Heart right ventricle (tissue), 16 donors: ENCODE results near the gene USF1. TPM values are rescaled to one million over a fixed set of nuclear protein-coding genes. Genes with fewer than 3 reads are reported as not detected.

Experiments
- ATAC-seq, 8 donors: fragments of 200-7000 bp; cut with Tn5 transposase; one replicate each; pipeline ENCODE4 v1.9.1; 2020; ENCODE audit warnings: mild to moderate bottlenecking in 8 of 8, moderate library complexity in 8 of 8, moderate number of reproducible peaks in 1 of 8
- DNase-seq, 2 donors: peaks; one replicate each; pipeline ENCODE4 v3.0.0-alpha.2; 2020
- H3K27ac ChIP-seq, 10 donors: fragments of 200-600 bp; sonication (generic) in 2 of 10; one replicate each; pipeline versions ENCODE4 v1.5.0 to v1.8.0; 2020 to 2022; ENCODE audit warnings: mild to moderate bottlenecking in 3 of 10
- H3K27me3 ChIP-seq, 7 donors: fragments of 200-600 bp; one replicate each; pipeline ENCODE4 v1.8.0; 2021 to 2022; ENCODE audit warnings: mild to moderate bottlenecking in 2 of 7
- H3K36me3 ChIP-seq, 9 donors: fragments of 200-600 bp; sonication (generic) in 1 of 9; one replicate each; pipeline versions ENCODE4 v1.5.0 to v1.8.0; 2020 to 2022; ENCODE audit warnings: mild to moderate bottlenecking in 2 of 9
- H3K4me1 ChIP-seq, 9 donors: fragments of 200-600 bp; sonication (generic) in 1 of 9; one replicate each; pipeline versions ENCODE4 v1.5.0 to v1.8.0; 2020 to 2022; ENCODE audit warnings: mild to moderate bottlenecking in 4 of 9
- H3K4me3 ChIP-seq, 10 donors: fragments of 200-600 bp; sonication (generic) in 2 of 10; one replicate each; pipeline versions ENCODE4 v1.5.0 to v1.8.0; 2020 to 2022; ENCODE audit warnings: mild to moderate bottlenecking in 7 of 10, moderate library complexity in 2 of 10
- H3K9me3 ChIP-seq, 11 donors: fragments of 200-600 bp in 10 of 11; sonication (generic) in 2 of 11; one replicate each; pipeline versions ENCODE4 v1.5.0 to v1.8.0; 2013 to 2022; ENCODE audit warnings: mild to moderate bottlenecking in 2 of 11, control low read depth in 1 of 11, moderate library complexity in 1 of 11
- WGBS, 2 donors: extraction: QIAGEN DNeasy Blood & Tissue Kit; methylation state at CpG; one replicate each; pipeline ENCODE4 v1.1.7; 2013; ENCODE audit warnings: inconsistent platforms in 1 of 2; 5-methylcytosine and 5-hydroxymethylcytosine counted together
- intact Hi-C, 10 donors: fragments of 100-400 bp; cut with DNase I; formaldehyde crosslinking; loops; one replicate each; pipeline versions ENCODE4 v1.11.1 to v1.14.2; 2022
- polyA plus RNA-seq, 2 donors: library from polyadenylated mRNA; stranded (reverse); fragments of 200-250 nt; gene quantifications; one replicate each; pipeline ENCODE4 v1.2.3, GENCODE V29; 2013
- total RNA-seq, 10 donors: library from RNA; stranded (reverse); fragmentation: NEBNext Ultra II Directional in 3 of 10; extraction: Animal tissue kit (Norgen Biotek cat#: 25700) in 3 of 10; gene quantifications; one replicate each; pipeline versions ENCODE4 v1.2.1 to v1.2.4, GENCODE V29; 2021 to 2023
- TF ChIP-seq, protein P1 (sequence below), 9 donors: fragments of 200-600 bp; sonication (generic) in 2 of 9; IDR thresholded peaks; one replicate each; pipeline versions ENCODE4 v1.5.0 to v1.8.0; 2021 to 2022; ENCODE audit warnings: antibody characterized with exemption in 9 of 9, mild to moderate bottlenecking in 5 of 9, moderate library complexity in 1 of 9
- donor health status: Arrhythmogenic right ventricular cardiomyopathy.
- donor health status: ischemic (EF 13 %, LVEDD 7.1; RV severe dilation, severe dysfunction).
- donor health status: healthy with polysubstance abuse.
- donor health status: DM: no; HTN: yes; CAD: no.
- donor health status: DM: no; HTN: no; CAD: no.
- donor health status: ischemic (EF 25% LVEDD 6.9; RV normal size, moderate dysfunction).
- donor health status: ischemic (EF 25% LVEDD 5.7; RV mildly dilated, moderate dysfunction).
- donor health status: healthy.
- donor health status: DM: yes; HTN: yes; CAD: no.
- donor health status: Ischemic cardiomyopathy.
- donor health status: ischemic (EF 35%, LVEDD 5.7; RV mildly dilated, moderate dysfunction).
- donor health status: nonischemic (EF 11% LVEDD 7.7; RV severe dilation, severe dysfunction).
- donor health status: DM: yes; HTN: yes; CAD: no.
- donor health status: PGD.
- donor health status: ischemic (EF 29% LVEDD 5.4; RV normal size, mild dysfunction).
- donor health status: nonischemic (EF 23%, LVEDD 6.1; RV moderate dilation, normal function).

The USF1 gene
- total and polyA plus RNA-seq, 12 donors = 23.7 to 55.1 (median 29.9) TPM

DNA sequence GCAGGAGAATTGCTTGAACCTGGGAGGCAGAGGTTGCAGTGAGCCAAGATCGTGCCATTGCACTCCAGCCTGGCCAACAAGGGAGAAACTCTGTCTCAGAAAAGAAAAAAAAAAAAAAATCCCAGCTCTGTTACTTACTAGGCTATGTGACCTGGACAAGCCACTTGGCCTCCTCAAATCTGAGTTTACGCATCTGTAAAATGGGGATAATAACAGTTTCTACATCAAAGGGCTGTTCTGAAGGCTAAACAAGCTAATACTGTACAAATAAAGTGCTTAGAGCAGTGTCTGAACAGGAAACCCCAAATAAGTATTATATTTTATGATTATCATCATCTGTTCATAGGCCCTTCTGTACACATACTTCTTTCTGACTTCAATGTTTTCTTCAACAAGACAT is 38.4 kb downstream of the USF1 start:
- 93 to 94% methylated on average over 2 of the region's 2 CpGs for WGBS, 2 donors
- Histone ChIP-seq H3K27me3 (no peaks in the 10 kb centered on the region), H3K4me3 (no peak overlapping the region), H3K9me3 (no peaks in the 10 kb centered on the region), H3K36me3 (no peaks in the 10 kb centered on the region), H3K27ac (no peak overlapping the region), H3K4me1 (peaks cover 0 to 14% (median 0%) of the 10 kb centered on the region in 9 donors)
- TF ChIP-seq, protein P1, sequence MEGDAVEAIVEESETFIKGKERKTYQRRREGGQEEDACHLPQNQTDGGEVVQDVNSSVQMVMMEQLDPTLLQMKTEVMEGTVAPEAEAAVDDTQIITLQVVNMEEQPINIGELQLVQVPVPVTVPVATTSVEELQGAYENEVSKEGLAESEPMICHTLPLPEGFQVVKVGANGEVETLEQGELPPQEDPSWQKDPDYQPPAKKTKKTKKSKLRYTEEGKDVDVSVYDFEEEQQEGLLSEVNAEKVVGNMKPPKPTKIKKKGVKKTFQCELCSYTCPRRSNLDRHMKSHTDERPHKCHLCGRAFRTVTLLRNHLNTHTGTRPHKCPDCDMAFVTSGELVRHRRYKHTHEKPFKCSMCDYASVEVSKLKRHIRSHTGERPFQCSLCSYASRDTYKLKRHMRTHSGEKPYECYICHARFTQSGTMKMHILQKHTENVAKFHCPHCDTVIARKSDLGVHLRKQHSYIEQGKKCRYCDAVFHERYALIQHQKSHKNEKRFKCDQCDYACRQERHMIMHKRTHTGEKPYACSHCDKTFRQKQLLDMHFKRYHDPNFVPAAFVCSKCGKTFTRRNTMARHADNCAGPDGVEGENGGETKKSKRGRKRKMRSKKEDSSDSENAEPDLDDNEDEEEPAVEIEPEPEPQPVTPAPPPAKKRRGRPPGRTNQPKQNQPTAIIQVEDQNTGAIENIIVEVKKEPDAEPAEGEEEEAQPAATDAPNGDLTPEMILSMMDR (IDR thresholded peaks at IDR 0.05) = no peak
- intact Hi-C loops = no loop called here
- ATAC-seq (no peak), DNase-seq (no peak)

DNA sequence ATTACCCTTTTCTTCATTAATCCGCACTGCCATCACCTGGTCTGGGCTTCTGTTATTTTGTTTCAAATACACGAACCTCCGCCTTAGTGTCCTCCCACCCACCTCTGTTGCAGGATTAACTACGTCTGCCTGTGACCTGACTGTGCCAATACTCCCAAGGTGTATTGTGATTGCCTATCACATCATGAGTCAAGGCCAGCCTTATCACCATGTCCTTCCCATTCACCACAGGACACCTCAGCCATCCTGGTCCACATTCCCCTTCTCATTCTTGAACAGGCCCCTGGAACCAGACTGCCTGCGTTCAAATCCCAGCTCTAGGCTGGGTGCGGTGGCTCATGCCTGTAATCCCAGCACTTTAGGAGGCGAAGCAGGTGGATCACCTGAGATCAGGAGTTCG is 39.2 kb downstream of the USF1 start:
- WGBS, 2 donors = 96 to 97% methylated on average over 8 of the region's 8 CpGs

DNA sequence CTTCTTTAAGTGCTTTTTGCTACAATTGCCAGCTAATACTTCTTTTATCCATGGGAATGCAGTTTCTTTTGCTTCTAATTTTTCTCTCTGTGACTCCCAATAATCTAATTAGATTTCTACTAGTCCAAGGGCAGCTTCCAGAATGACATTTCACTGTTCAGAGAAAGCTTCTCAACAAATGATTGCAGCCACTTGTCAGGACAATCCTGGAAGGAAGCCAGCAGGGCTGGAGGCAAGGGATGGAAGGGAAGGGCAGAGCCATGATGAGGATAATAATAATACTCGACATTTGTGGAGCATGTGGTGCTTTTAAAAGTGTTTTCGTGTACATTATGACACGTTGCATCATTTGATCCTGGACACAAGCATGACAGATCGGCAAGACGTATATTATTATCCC is 44.3 kb downstream of the USF1 start:
- peak in 1 of 8 donors; percentile 30 for ATAC-seq
- no peak overlapping the region for H3K27ac ChIP-seq
- peaks cover 0 to 34% (median 11%) of the 10 kb centered on the region in 9 donors for H3K36me3 ChIP-seq
- no peak overlapping the region for H3K4me3 ChIP-seq
- DNase-seq = peak in 1 of 2 donors; percentile 24
- intact Hi-C loops = no loop called here
- peaks cover 0 to 25% (median 12%) of the 10 kb centered on the region in 9 donors for H3K4me1 ChIP-seq
- 39 to 41% methylated on average over 5 of the region's 5 CpGs for WGBS, 2 donors
- H3K27me3 ChIP-seq = no peaks in the 10 kb centered on the region
- no peaks in the 10 kb centered on the region for H3K9me3 ChIP-seq
- TF ChIP-seq, protein P1 (IDR thresholded peaks at IDR 0.05) = no peak

More for the DNA sequence above, 39.2 kb downstream of the USF1 start:
- DNase-seq = no peak
- H3K9me3 ChIP-seq = no peaks in the 10 kb centered on the region
- intact Hi-C loops = no loop called here
- no peak overlapping the region for H3K4me3 ChIP-seq
- H3K27ac ChIP-seq = no peak overlapping the region
- H3K36me3 ChIP-seq = no peaks in the 10 kb centered on the region
- no peaks in the 10 kb centered on the region for H3K27me3 ChIP-seq
- H3K4me1 ChIP-seq = peaks cover 0 to 14% (median under 1%) of the 10 kb centered on the region in 9 donors
- ATAC-seq = no peak
- TF ChIP-seq, protein P1 (IDR thresholded peaks at IDR 0.05) = no peak

DNA sequence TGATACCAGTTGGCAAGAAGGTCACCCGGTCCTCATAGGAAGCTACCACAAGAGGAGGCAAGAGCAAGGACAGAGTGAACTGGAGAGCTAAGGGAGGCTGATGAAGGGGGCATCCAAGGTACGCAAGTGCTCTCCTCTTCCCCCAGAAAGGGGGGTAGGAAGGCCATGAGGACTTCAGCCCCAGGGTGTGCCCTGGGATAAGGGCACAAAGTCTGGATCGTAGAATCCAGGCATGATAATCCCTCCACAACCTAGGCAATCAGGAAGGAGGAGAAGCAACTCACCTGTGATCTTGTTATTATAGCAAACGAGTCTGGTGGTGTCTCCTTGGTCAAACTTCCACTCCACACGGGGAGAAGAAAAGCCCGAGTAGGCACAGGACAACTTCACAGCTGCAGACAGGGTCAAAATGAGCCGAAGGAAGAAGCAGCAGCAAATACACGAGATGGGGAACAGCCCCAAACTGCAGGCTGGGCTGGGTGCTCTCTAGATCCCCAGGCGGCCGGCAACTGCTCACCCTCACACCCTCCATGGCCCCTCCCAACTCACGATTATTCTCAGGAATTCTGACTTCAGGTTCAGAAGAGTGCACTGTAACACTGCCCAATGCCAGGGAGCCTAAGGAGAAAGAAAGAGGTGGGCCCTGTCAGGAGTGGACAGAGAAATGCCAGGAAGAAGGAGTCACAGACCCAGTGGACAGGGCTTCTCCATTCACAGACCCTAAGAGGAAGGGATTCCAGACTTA is 44.9 kb downstream of the USF1 start:
- peaks cover 0 to 34% (median 11%) of the 10 kb centered on the region in 9 donors for H3K36me3 ChIP-seq
- no peak overlapping the region for H3K27ac ChIP-seq
- TF ChIP-seq, protein P1 (IDR thresholded peaks at IDR 0.05) = no peak
- H3K4me1 ChIP-seq = peaks cover 0 to 30% (median 12%) of the 10 kb centered on the region in 9 donors
- intact Hi-C loops = no loop called here
- no peak overlapping the region for H3K4me3 ChIP-seq
- no peak for DNase-seq
- 78 to 79% methylated on average over 11 of the region's 11 CpGs for whole genome bisulfite sequencing, 2 donors
- ATAC-seq = no peak
- no peaks in the 10 kb centered on the region for H3K27me3 ChIP-seq
- no peaks in the 10 kb centered on the region for H3K9me3 ChIP-seq
